HG03442 (cell line): ENCODE measurements around the gene UVRAG.

Source experiments
- ATAC-seq: cut with Tn5 transposase; IDR thresholded peaks from one replicate; pipeline ENCODE4 v1.9.1; 2021; ENCODE audit warnings: mild to moderate bottlenecking, moderate library complexity; ENCODE audit not compliant: unreplicated experiment

Gene UVRAG

GRCh38 chr11:75814677-75815344, at the start of gene UVRAG:
TSS of gene UVRAG (plus strand) at chr11:75815210. CDS start at chr11:75815408, 198 bp downstream.
- peak; percentile 72 for ATAC-seq

- ATAC-seq, result no peak
Observed at GRCh38 chr11:75766443-75767227, 48.4 kb upstream of the UVRAG start.

- ATAC-seq, result no peak
Observed at GRCh38 chr11:75767228-75767572, 47.8 kb upstream of the UVRAG start.

GRCh38 chr11:75767793-75768111, 47.3 kb upstream of the UVRAG start:
- no peak for ATAC-seq

- peak; percentile 70 for ATAC-seq
Observed at GRCh38 chr11:75768112-75768908, 46.7 kb upstream of the UVRAG start, which contains the start of gene DGAT2. TSS of gene DGAT2 (plus strand) at chr11:75768778. CDS start at chr11:75768992, 214 bp downstream.

GRCh38 chr11:75768909-75769771, 45.9 kb upstream of the UVRAG start:
- no peak for ATAC-seq

GRCh38 chr11:75770102-75770501, 44.9 kb upstream of the UVRAG start:
- no peak for ATAC-seq

- no peak for ATAC-seq
Observed at GRCh38 chr11:75771646-75772410, 43.2 kb upstream of the UVRAG start.

GRCh38 chr11:75773595-75774353, 41.2 kb upstream of the UVRAG start:
- ATAC-seq, result peak; percentile 83

- no peak for ATAC-seq
Observed at GRCh38 chr11:75775056-75775455, 40.0 kb upstream of the UVRAG start.

- ATAC-seq, result no peak
Observed at GRCh38 chr11:75776546-75776945, 38.5 kb upstream of the UVRAG start.

GRCh38 chr11:75777461-75778110, 37.4 kb upstream of the UVRAG start:
- ATAC-seq, result no peak

GRCh38 chr11:75778962-75779361, 36.0 kb upstream of the UVRAG start:
- no peak for ATAC-seq

- no peak for ATAC-seq
Observed at GRCh38 chr11:75779960-75780359, 35.0 kb upstream of the UVRAG start.

- no peak for ATAC-seq
Observed at GRCh38 chr11:75780888-75781287, 34.1 kb upstream of the UVRAG start.

- ATAC-seq, result no peak
Observed at GRCh38 chr11:75781296-75781695, 33.7 kb upstream of the UVRAG start.

GRCh38 chr11:75781831-75782230, 33.2 kb upstream of the UVRAG start:
- ATAC-seq, result no peak

GRCh38 chr11:75782540-75783263, 32.3 kb upstream of the UVRAG start:
- no peak for ATAC-seq
